Measurements from ENCODE around the gene AGBL4. TPM values are rescaled to one million over a fixed set of nuclear protein-coding genes. Genes with fewer than 3 reads are reported as not detected.

Gene AGBL4
- polyA plus RNA-seq, 1 experiment: not detected

GRCh38 chr1:48760857-48761256 lies 1262.9 kb downstream of the AGBL4 start:
- Histone ChIP-seq H3K27ac (ENCODE audit: low read depth, low read length) (no peak overlapping the region), H3K9me3 (ENCODE audit: control insufficient read depth, insufficient read depth, low read length) (no peaks in the 10 kb centered on the region; the same call in 1 of the 2 replicates), H3K4me3 (ENCODE audit: low read depth, low read length) (no peak overlapping the region), H3K27me3 (ENCODE audit: control insufficient read depth, insufficient read depth, low read length) (no peaks in the 10 kb centered on the region)
- TF ChIP-seq, protein P1, sequence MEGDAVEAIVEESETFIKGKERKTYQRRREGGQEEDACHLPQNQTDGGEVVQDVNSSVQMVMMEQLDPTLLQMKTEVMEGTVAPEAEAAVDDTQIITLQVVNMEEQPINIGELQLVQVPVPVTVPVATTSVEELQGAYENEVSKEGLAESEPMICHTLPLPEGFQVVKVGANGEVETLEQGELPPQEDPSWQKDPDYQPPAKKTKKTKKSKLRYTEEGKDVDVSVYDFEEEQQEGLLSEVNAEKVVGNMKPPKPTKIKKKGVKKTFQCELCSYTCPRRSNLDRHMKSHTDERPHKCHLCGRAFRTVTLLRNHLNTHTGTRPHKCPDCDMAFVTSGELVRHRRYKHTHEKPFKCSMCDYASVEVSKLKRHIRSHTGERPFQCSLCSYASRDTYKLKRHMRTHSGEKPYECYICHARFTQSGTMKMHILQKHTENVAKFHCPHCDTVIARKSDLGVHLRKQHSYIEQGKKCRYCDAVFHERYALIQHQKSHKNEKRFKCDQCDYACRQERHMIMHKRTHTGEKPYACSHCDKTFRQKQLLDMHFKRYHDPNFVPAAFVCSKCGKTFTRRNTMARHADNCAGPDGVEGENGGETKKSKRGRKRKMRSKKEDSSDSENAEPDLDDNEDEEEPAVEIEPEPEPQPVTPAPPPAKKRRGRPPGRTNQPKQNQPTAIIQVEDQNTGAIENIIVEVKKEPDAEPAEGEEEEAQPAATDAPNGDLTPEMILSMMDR (IDR thresholded peaks at IDR 0.05; ENCODE audit: low read depth, low read length): no peak
- POLR2A ChIA-PET: no interaction called here
- DNase-seq (ENCODE audit: low read depth, low spot score): no peak
- CTCF ChIA-PET: no interaction called here

GRCh38 chr1:48758976-48759375 lies 1264.8 kb downstream of the AGBL4 start:
- TF ChIP-seq, protein P1 (IDR thresholded peaks at IDR 0.05; ENCODE audit: low read depth, low read length): no peak
- CTCF ChIA-PET: no interaction called here
- H3K9me3 ChIP-seq (ENCODE audit: control insufficient read depth, insufficient read depth, low read length): no peaks in the 10 kb centered on the region; the same call in 1 of the 2 replicates
- no peak for DNase-seq (ENCODE audit: low read depth, low spot score)
- POLR2A ChIA-PET: no interaction called here
- no peaks in the 10 kb centered on the region for H3K27me3 ChIP-seq (ENCODE audit: control insufficient read depth, insufficient read depth, low read length)
- no peak overlapping the region for H3K4me3 ChIP-seq (ENCODE audit: low read depth, low read length)
- H3K27ac ChIP-seq (ENCODE audit: low read depth, low read length): no peak overlapping the region

DNA sequence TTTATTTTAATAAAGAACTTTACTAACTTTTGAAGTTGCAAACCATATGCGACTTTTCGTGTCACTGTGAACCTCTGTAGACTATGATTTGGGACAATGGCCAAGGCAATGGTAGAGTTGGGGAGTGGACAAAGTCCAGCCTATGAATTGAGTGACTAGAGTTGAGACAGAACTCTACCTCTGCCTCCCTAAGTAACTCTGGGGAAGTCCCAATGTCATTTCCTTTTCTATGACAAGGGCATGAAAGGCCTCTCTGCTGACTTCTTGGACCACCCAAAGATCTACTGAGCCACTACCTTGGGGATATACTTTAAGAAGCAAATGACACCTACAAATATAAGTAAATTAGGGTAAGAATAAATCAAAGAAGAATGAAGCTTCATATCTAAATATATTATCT lies 1266.4 kb downstream of the AGBL4 start:
- H3K27ac ChIP-seq (ENCODE audit: low read depth, low read length): no peak overlapping the region
- H3K27me3 ChIP-seq (ENCODE audit: control insufficient read depth, insufficient read depth, low read length): no peaks in the 10 kb centered on the region
- H3K4me3 ChIP-seq (ENCODE audit: low read depth, low read length): no peak overlapping the region
- POLR2A ChIA-PET: no interaction called here
- TF ChIP-seq, protein P1 (IDR thresholded peaks at IDR 0.05; ENCODE audit: low read depth, low read length): no peak
- H3K9me3 ChIP-seq (ENCODE audit: control insufficient read depth, insufficient read depth, low read length): no peaks in the 10 kb centered on the region; the same call in 1 of the 2 replicates
- CTCF ChIA-PET: no interaction called here
- no peak for DNase-seq (ENCODE audit: low read depth, low spot score)

DNA sequence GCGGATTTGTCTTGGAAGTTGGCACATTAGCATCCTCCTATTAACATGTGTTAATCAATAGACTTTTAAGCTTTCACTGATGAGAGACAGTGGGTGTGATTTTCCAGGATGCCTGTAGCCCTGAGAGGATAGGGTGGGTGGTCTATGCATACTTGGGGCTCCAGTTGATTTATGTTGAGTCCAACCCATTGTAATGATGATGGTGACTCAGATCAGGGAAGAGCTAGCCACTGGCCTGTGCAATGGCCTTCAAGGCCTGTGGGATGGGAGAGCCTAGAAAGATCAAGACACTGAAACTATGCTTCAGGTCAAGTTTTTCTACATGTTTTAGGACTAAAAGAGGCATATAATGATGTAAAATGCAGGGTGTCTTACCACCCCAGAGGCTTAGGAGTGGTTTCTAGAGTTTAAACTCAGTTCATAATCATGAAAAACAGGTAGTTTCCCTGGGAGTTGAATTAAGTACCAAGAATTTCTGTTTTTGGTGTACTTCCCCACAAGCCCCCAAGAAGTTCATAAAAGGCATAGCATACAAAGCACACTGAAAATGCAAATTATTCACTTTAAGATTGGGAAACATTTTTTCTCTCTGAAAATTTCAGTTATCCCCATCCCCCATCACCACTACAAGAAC lies 1267.0 kb downstream of the AGBL4 start:
- Histone ChIP-seq H3K9me3 (ENCODE audit: control insufficient read depth, insufficient read depth, low read length) (no peaks in the 10 kb centered on the region; the same call in 1 of the 2 replicates), H3K27ac (ENCODE audit: low read depth, low read length) (no peak overlapping the region), H3K4me3 (ENCODE audit: low read depth, low read length) (no peak overlapping the region), H3K27me3 (ENCODE audit: control insufficient read depth, insufficient read depth, low read length) (no peaks in the 10 kb centered on the region)
- no peak for DNase-seq (ENCODE audit: low read depth, low spot score)
- TF ChIP-seq, protein P1 (IDR thresholded peaks at IDR 0.05; ENCODE audit: low read depth, low read length): no peak
- ChIA-PET CTCF (no interaction called here), POLR2A (no interaction called here)

- ChIA-PET POLR2A (no interaction called here), CTCF (interaction anchor here (0.6 to 0.8 kb wide), 2 partner anchors 16 to 85 kb away, joined by 3 read pairs; no protein-coding TSS in a partner anchor)
- no peaks in the 10 kb centered on the region for H3K27me3 ChIP-seq (ENCODE audit: control insufficient read depth, insufficient read depth, low read length)
- H3K9me3 ChIP-seq (ENCODE audit: control insufficient read depth, insufficient read depth, low read length): no peaks in the 10 kb centered on the region
- H3K27ac ChIP-seq (ENCODE audit: low read depth, low read length): no peak overlapping the region
- TF ChIP-seq, protein P1 (IDR thresholded peaks at IDR 0.05; ENCODE audit: low read depth, low read length): no peak
- no peak overlapping the region for H3K4me3 ChIP-seq (ENCODE audit: low read depth, low read length)
- DNase-seq (ENCODE audit: low read depth, low spot score): no peak
Measured at GRCh38 chr1:48753293-48753692, 1270.5 kb downstream of the AGBL4 start.

All from AG04450 (cell line).